ENCODE results near the gene TTC21B. TPM values are rescaled to one million over a fixed set of nuclear protein-coding genes. Genes with fewer than 3 reads are reported as not detected.

The TTC21B gene
- total and polyA plus RNA-seq, 9 donors, result 8.6 to 53.4 (median 22.3) TPM

DNA sequence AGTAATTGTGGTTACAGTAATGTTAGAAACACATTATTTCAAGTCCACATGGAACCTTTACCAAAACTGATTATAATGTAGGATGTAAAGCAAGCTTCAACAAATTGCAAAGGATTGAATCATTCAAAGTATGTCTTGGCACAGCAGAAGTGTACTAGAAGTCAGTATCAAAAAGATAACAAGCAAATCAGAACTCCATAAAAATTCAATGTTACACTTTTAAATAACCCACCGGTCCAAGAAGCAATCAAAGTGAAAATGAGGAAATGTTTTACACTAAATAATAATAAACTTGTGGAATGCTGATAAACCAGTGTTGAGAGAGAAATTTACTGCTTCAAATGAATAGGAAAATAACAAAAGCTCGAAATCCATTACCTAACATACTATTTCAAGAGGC lies 47.7 kb downstream of the TTC21B start:
- 29 to 42% (median 41%) methylated on average over 2 of the region's 2 CpGs for WGBS, 3 donors

DNA sequence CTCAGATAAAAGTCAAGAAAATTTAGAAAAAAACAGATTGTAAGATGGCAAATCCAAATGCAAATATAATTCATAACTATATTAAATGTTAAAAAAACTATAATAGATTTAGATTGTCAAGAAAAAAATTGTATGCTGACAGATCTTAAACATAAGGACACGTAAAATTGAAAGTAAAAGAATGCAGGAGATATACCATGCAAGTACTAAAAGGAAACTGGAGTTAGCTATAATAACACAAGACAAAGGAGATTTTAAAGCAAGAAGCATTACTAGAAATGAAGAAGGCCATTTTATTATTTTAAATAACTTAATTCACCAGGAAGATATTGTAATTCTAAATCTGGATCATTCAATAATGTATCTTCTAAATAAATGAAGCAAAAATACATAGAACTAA lies 48.3 kb downstream of the TTC21B start:
- DNase-seq, result no peak
- no peak overlapping the region for H3K27ac ChIP-seq
- TF ChIP-seq POLR2A (IDR thresholded peaks at IDR 0.05) (no peak), EP300 (IDR thresholded peaks at IDR 0.05) (no peak)
- TF ChIP-seq, protein P1, sequence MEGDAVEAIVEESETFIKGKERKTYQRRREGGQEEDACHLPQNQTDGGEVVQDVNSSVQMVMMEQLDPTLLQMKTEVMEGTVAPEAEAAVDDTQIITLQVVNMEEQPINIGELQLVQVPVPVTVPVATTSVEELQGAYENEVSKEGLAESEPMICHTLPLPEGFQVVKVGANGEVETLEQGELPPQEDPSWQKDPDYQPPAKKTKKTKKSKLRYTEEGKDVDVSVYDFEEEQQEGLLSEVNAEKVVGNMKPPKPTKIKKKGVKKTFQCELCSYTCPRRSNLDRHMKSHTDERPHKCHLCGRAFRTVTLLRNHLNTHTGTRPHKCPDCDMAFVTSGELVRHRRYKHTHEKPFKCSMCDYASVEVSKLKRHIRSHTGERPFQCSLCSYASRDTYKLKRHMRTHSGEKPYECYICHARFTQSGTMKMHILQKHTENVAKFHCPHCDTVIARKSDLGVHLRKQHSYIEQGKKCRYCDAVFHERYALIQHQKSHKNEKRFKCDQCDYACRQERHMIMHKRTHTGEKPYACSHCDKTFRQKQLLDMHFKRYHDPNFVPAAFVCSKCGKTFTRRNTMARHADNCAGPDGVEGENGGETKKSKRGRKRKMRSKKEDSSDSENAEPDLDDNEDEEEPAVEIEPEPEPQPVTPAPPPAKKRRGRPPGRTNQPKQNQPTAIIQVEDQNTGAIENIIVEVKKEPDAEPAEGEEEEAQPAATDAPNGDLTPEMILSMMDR (IDR thresholded peaks at IDR 0.05), result no peak
- H3K4me1 ChIP-seq (ENCODE audit: insufficient read depth), result peaks cover 6% of the 10 kb centered on the region
- no peaks in the 10 kb centered on the region for H3K9me3 ChIP-seq
- H3K36me3 ChIP-seq, result no peaks in the 10 kb centered on the region
- no peaks in the 10 kb centered on the region for H3K27me3 ChIP-seq
- no peak overlapping the region for H3K4me3 ChIP-seq
- 93 to 97% (median 95%) methylated on average over 1 of the region's 1 CpG for WGBS, 3 donors
- intact Hi-C loops (cut with DNase I), result no loop called here

More for the DNA sequence above, 47.7 kb downstream of the TTC21B start:
- H3K4me3 ChIP-seq, result no peak overlapping the region
- no peak overlapping the region for H3K27ac ChIP-seq
- H3K9me3 ChIP-seq, result no peaks in the 10 kb centered on the region
- no peaks in the 10 kb centered on the region for H3K36me3 ChIP-seq
- H3K27me3 ChIP-seq, result no peaks in the 10 kb centered on the region
- no peak for DNase-seq
- H3K4me1 ChIP-seq (ENCODE audit: insufficient read depth), result peaks cover 6% of the 10 kb centered on the region
- intact Hi-C loops (cut with DNase I), result no loop called here
- TF ChIP-seq EP300 (IDR thresholded peaks at IDR 0.05), result no peak
- TF ChIP-seq, protein P1 (IDR thresholded peaks at IDR 0.05), result no peak
- no peak for TF ChIP-seq POLR2A (IDR thresholded peaks at IDR 0.05)

DNA sequence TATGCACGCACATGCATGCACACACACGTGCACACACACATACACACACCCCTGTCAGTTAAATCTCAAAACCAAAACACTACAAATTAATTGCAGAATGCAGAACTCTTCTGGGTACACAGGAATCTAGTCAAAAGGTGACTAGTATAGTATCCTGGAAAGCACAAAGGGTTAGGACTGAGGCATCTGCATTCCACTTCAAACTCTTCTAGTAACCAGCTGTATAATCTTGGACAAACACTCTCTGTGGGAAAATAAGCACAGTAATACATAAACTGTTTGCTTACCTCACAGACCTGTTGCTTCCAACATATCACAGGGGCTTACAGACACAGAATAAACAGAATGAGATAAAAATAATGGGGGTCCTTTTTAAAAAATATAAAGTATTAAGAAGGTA lies 49.1 kb downstream of the TTC21B start:
- H3K27ac ChIP-seq, result no peak overlapping the region
- H3K9me3 ChIP-seq, result no peaks in the 10 kb centered on the region
- no peak for TF ChIP-seq POLR2A (IDR thresholded peaks at IDR 0.05)
- TF ChIP-seq, protein P1 (IDR thresholded peaks at IDR 0.05), result no peak
- no peak for TF ChIP-seq EP300 (IDR thresholded peaks at IDR 0.05)
- DNase-seq, result no peak
- H3K36me3 ChIP-seq, result no peaks in the 10 kb centered on the region
- H3K27me3 ChIP-seq, result no peaks in the 10 kb centered on the region
- no peak overlapping the region for H3K4me3 ChIP-seq
- peaks cover 8% of the 10 kb centered on the region for H3K4me1 ChIP-seq (ENCODE audit: insufficient read depth)
- intact Hi-C loops (cut with DNase I), result no loop called here
- 90 to 97% (median 92%) methylated on average over 2 of the region's 2 CpGs for WGBS, 3 donors

DNA sequence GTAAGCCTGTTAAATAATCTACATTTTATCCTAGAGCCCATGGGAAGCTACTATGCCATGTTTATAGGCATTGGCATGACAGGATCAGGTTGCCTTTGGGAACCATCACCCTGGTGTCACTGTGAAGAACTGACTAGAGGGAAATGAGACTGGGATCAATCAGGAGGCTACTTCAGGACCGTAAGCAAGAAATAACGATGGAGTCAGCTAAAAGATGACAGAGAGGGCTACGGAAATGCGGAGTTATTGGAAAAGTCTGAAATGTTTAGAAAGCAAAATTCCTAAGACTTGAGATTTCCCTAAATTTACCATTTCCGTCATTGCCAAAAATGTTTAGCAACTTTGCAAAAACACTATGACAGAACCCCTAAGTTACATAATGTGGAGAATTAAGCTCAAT lies 50.2 kb downstream of the TTC21B start:
- Histone ChIP-seq H3K4me3 (no peak overlapping the region), H3K27me3 (no peaks in the 10 kb centered on the region), H3K4me1 (ENCODE audit: insufficient read depth) (peaks cover 9% of the 10 kb centered on the region), H3K9me3 (no peaks in the 10 kb centered on the region), H3K27ac (no peak overlapping the region), H3K36me3 (no peaks in the 10 kb centered on the region)
- no peak for DNase-seq
- WGBS, 3 donors, result 90 to 96% (median 94%) methylated on average over 5 of the region's 5 CpGs
- TF ChIP-seq, protein P1 (IDR thresholded peaks at IDR 0.05), result no peak
- no peak for TF ChIP-seq EP300 (IDR thresholded peaks at IDR 0.05)
- no peak for TF ChIP-seq POLR2A (IDR thresholded peaks at IDR 0.05)
- intact Hi-C loops (cut with DNase I), result no loop called here

DNA sequence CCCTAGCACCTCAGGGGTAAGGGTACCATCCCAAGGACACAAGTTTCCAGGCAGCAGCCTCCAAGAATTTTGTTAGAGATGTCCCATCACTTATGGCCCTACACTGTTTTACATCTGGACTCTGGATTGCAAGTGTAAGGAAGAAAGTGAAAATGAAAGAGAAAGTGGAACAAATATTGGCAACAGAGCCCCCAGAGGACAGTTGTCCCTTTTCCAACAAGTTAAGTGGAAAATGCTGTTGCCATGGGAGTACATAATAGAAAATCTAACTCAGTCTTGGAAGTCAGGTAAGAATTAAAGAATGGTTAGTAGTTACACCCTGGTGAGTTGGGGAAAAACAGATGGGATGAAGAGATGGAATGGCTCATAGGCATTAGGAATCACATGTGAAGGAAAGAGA lies 50.6 kb downstream of the TTC21B start:
- Histone ChIP-seq H3K27me3 (no peaks in the 10 kb centered on the region), H3K4me3 (no peak overlapping the region), H3K9me3 (no peaks in the 10 kb centered on the region), H3K4me1 (ENCODE audit: insufficient read depth) (peaks cover 13% of the 10 kb centered on the region), H3K36me3 (no peaks in the 10 kb centered on the region), H3K27ac (no peak overlapping the region)
- intact Hi-C loops (cut with DNase I), result no loop called here
- DNase-seq, result no peak
- no peak for TF ChIP-seq EP300 (IDR thresholded peaks at IDR 0.05)
- TF ChIP-seq, protein P1 (IDR thresholded peaks at IDR 0.05), result no peak
- no peak for TF ChIP-seq POLR2A (IDR thresholded peaks at IDR 0.05)
